Tibial artery (tissue), 4 donors: ENCODE measurements around the gene CLK2.
"Not testable (repeated sequence)": the region's sequence is repeated elsewhere in the genome, so short reads cannot be mapped to it uniquely, and the experiment has no call there.

Experiments
- DNase-seq, 2 donors: peaks; one replicate each; pipeline ENCODE4 v3.0.0-alpha.2; 2019
- H3K27ac ChIP-seq, 2 donors: fragments of 200-600 bp; sonication (generic) in 1 of 2; 1 replicate in 1 of 2; 2 replicates in 1 of 2; pipeline ENCODE4 v1.5.1; 2018 to 2019; ENCODE audit warnings: mild to moderate bottlenecking in 1 of 2
- H3K27me3 ChIP-seq, 2 donors: fragments of 200-600 bp; sonication (generic) in 1 of 2; one replicate each; pipeline versions ENCODE4 v1.5.1 to v1.6.0; 2016 to 2019
- H3K36me3 ChIP-seq, 3 donors: fragments of 200-600 bp; sonication (generic) in 2 of 3; one replicate each; pipeline ENCODE4 v1.5.1; 2016 to 2019; ENCODE audit warnings: mild to moderate bottlenecking in 2 of 3
- H3K4me1 ChIP-seq, 4 donors: fragments of 200-600 bp; sonication (generic) in 2 of 4; 1 replicate in 3 of 4; 2 replicates in 1 of 4; pipeline ENCODE4 v1.5.1; 2016 to 2019
- H3K4me3 ChIP-seq, 2 donors: fragments of 200-600 bp; sonication (generic) in 1 of 2; 1 replicate in 1 of 2; 2 replicates in 1 of 2; pipeline ENCODE4 v1.5.1; 2018 to 2019; ENCODE audit warnings: mild to moderate bottlenecking in 2 of 2
- H3K9me3 ChIP-seq, 3 donors: fragments of 200-600 bp; sonication (generic) in 1 of 3; one replicate each; pipeline ENCODE4 v1.5.1; 2016 to 2019
- CTCF ChIP-seq, 2 experiments: fragments of 200-600 bp in 1 of 2; fragments of 450-650 bp in 1 of 2; IDR thresholded peaks; one replicate each; pipeline ENCODE4 v1.5.1; 2017 to 2019; ENCODE audit warnings: antibody characterized with exemption in 2 of 2, mild to moderate bottlenecking in 1 of 2, moderate library complexity in 1 of 2
- intact Hi-C: fragments of 100-400 bp; cut with DNase I; formaldehyde crosslinking; loops from one replicate; pipeline ENCODE4 v1.15.0; 2023; ENCODE audit warnings: low total_unique reads

Gene CLK2

GRCh38 chr1:155236451-155236850 is 36.9 kb downstream of the CLK2 start:
- no peak for DNase-seq
- no peak overlapping the region for H3K27ac ChIP-seq
- H3K36me3 ChIP-seq, result peaks cover 17 to 32% (median 28%) of the 10 kb centered on the region in 3 donors
- no peaks in the 10 kb centered on the region for H3K27me3 ChIP-seq
- H3K9me3 ChIP-seq, result no peaks in the 10 kb centered on the region
- peaks cover 0 to 31% (median 20%) of the 10 kb centered on the region in 4 donors for H3K4me1 ChIP-seq
- no peak overlapping the region for H3K4me3 ChIP-seq
- intact Hi-C loops, result no loop called here
- no peak for TF ChIP-seq CTCF (IDR thresholded peaks at IDR 0.05)

GRCh38 chr1:155235375-155235774 is 37.9 kb downstream of the CLK2 start:
- H3K4me3 ChIP-seq, DNase-seq, H3K27me3 ChIP-seq, H3K9me3 ChIP-seq, intact Hi-C loops, H3K27ac ChIP-seq: not testable (repeated sequence)
- H3K4me1 ChIP-seq, result peaks cover 0 to 29% (median 17%) of the 10 kb centered on the region in 4 donors
- peaks cover 17 to 32% (median 28%) of the 10 kb centered on the region in 3 donors for H3K36me3 ChIP-seq

- Histone ChIP-seq H3K4me1 (peaks cover 0 to 19% (median 13%) of the 10 kb centered on the region in 4 donors), H3K36me3 (peaks cover 17 to 32% (median 23%) of the 10 kb centered on the region in 3 donors)
- H3K9me3 ChIP-seq, H3K4me3 ChIP-seq, intact Hi-C loops, DNase-seq, H3K27me3 ChIP-seq, H3K27ac ChIP-seq: not testable (repeated sequence)
Measured at GRCh38 chr1:155233502-155233901, 39.8 kb downstream of the CLK2 start.

GRCh38 chr1:155232001-155232978 is 41.0 kb downstream of the CLK2 start:
- H3K27ac ChIP-seq, result peak overlapping the region; percentile 62 to 75
- H3K9me3 ChIP-seq, H3K4me3 ChIP-seq, H3K27me3 ChIP-seq, intact Hi-C loops: not testable (repeated sequence)
- DNase-seq, result peak in 1 of 2 donors; percentile 80
- peaks cover 10 to 23% (median 15%) of the 10 kb centered on the region in 3 donors for H3K36me3 ChIP-seq
- peaks cover 0 to 26% (median 20%) of the 10 kb centered on the region in 4 donors for H3K4me1 ChIP-seq

GRCh38 chr1:155231302-155231701 is 42.0 kb downstream of the CLK2 start:
- DNase-seq, intact Hi-C loops, H3K9me3 ChIP-seq, H3K4me3 ChIP-seq, H3K27me3 ChIP-seq: not testable (repeated sequence)
- Histone ChIP-seq H3K36me3 (peaks cover 3 to 13% (median 5%) of the 10 kb centered on the region in 3 donors), H3K27ac (peak overlapping the region in 1 of 2 donors; percentile 75), H3K4me1 (peaks cover 0 to 33% (median 23%) of the 10 kb centered on the region in 4 donors)

GRCh38 chr1:155228096-155228427 is 45.2 kb downstream of the CLK2 start:
- H3K4me1 ChIP-seq, result peaks cover 0 to 53% (median 31%) of the 10 kb centered on the region in 4 donors
- intact Hi-C loops, result no loop called here
- no peaks in the 10 kb centered on the region for H3K9me3 ChIP-seq
- H3K4me3 ChIP-seq, result peak overlapping the region; percentile 53 to 66
- peak in 1 of 2 donors; percentile 52 for DNase-seq
- H3K27me3 ChIP-seq, result no peaks in the 10 kb centered on the region
- TF ChIP-seq CTCF (IDR thresholded peaks at IDR 0.05), result no peak
- no peaks in the 10 kb centered on the region for H3K36me3 ChIP-seq
- peak overlapping the region; percentile 80 to 84 for H3K27ac ChIP-seq

GRCh38 chr1:155227261-155228095 is 45.8 kb downstream of the CLK2 start:
- intact Hi-C loops, result no loop called here
- H3K27me3 ChIP-seq, result no peaks in the 10 kb centered on the region
- TF ChIP-seq CTCF (IDR thresholded peaks at IDR 0.05), result peak in 1 of 2 experiments; percentile 5
- H3K9me3 ChIP-seq, result no peaks in the 10 kb centered on the region
- H3K36me3 ChIP-seq, result no peaks in the 10 kb centered on the region
- H3K4me3 ChIP-seq, result peak overlapping the region; percentile 53 to 66
- H3K4me1 ChIP-seq, result peaks cover 0 to 49% (median 28%) of the 10 kb centered on the region in 4 donors
- peak; percentile 98 to 100 for DNase-seq
- peak overlapping the region; percentile 80 to 84 for H3K27ac ChIP-seq
